Neural crest cell (in vitro differentiated cells): ENCODE measurements around the gene SIGMAR1. TPM values are rescaled to one million over a fixed set of nuclear protein-coding genes. Genes with fewer than 3 reads are reported as not detected.

Source experiments
- DNase-seq: peaks from one replicate; pipeline ENCODE4 v3.0.0; 2021; ENCODE audit warnings: low read depth, mixed read lengths, low spot score
- H3K27ac Mint-ChIP-seq: one replicate; pipeline ENCODE4 v1.8.0; 2021; ENCODE audit warnings: mild to moderate bottlenecking, mixed read lengths; ENCODE audit not compliant: unreplicated experiment
- H3K27me3 Mint-ChIP-seq: 2 replicates; pipeline ENCODE4 v1.8.0; 2021; ENCODE audit warnings: low read depth, mild to moderate bottlenecking, mixed read lengths
- H3K36me3 Mint-ChIP-seq: 2 replicates; pipeline ENCODE4 v1.8.0; 2021; ENCODE audit warnings: low read depth, mild to moderate bottlenecking, mixed read lengths
- H3K4me1 Mint-ChIP-seq: 2 replicates; pipeline ENCODE4 v1.8.0; 2021; ENCODE audit warnings: mixed read lengths
- H3K4me3 Mint-ChIP-seq: one replicate; pipeline ENCODE4 v1.8.0; 2021; ENCODE audit warnings: mild to moderate bottlenecking, mixed read lengths
- H3K9me3 Mint-ChIP-seq: 2 replicates; pipeline ENCODE4 v1.8.0; 2021; ENCODE audit warnings: mixed read lengths
- total RNA-seq: library from RNA; stranded (reverse); gene quantifications from 2 replicates; pipeline ENCODE4 v1.2.1, GENCODE V29; 2021
- TF ChIP-seq, protein P1 (sequence below): fragments of 200-600 bp; sonication (generic); conservative IDR thresholded peaks from 2 replicates; pipeline ENCODE4 v1.5.0; 2021; ENCODE audit warnings: antibody characterized with exemption, mild to moderate bottlenecking

Gene SIGMAR1
- total RNA-seq, 1 donor from 2014 or later = 107 TPM

DNA sequence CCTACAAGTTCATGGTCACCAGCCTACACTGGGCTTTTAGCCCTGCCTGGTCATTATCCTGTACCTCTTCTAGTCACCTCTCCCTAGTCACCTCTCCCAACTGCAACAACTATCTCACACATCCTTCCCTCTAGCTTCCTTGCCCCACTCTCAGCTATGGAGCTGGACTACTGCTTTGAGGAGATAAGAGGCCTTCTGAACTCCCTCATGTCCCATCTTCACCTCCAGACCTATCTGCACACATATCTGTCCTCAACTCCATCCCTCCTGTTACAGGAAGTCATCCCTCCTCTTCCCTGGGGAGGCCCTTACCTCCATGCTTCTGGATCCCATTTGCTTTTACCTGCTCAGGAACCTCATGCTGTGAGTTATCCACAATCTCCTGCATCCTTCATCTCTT is 31.4 kb downstream of the SIGMAR1 start:
- H3K4me1 Mint-ChIP-seq = peaks cover 15% of the 10 kb centered on the region
- TF ChIP-seq, protein P1, sequence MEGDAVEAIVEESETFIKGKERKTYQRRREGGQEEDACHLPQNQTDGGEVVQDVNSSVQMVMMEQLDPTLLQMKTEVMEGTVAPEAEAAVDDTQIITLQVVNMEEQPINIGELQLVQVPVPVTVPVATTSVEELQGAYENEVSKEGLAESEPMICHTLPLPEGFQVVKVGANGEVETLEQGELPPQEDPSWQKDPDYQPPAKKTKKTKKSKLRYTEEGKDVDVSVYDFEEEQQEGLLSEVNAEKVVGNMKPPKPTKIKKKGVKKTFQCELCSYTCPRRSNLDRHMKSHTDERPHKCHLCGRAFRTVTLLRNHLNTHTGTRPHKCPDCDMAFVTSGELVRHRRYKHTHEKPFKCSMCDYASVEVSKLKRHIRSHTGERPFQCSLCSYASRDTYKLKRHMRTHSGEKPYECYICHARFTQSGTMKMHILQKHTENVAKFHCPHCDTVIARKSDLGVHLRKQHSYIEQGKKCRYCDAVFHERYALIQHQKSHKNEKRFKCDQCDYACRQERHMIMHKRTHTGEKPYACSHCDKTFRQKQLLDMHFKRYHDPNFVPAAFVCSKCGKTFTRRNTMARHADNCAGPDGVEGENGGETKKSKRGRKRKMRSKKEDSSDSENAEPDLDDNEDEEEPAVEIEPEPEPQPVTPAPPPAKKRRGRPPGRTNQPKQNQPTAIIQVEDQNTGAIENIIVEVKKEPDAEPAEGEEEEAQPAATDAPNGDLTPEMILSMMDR = no peak

DNA sequence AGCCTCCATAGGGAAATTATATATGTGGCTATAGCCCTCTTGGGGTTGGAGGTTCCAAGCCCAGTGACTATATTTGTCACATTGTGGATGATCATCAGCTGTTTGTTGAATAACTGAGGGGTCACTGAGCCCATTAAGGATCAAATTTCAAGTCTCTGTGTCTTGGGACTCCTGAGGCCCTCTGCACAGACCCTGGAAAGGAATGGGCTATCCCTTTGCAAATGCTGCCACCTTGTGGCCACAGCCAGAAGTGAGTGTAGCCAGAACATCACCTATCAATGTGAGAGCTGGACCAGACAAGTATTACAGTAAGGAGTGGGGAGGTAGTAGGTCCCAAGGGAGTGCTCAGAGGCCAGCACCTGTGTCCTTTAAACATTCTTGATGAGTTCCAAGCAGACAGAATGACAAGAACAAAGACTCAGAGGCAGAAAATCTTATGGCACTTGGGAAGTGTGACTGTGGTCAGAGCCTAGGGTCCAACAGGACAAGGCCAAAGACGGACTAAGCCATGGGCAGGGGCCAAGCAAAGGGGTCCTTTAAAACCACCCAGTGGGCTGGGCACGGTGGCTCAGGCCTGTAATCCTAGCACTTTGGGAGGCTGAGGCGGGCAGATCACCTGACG is 33.9 kb downstream of the SIGMAR1 start:
- H3K9me3 Mint-ChIP-seq = no peaks in the 10 kb centered on the region
- no peak overlapping the region for H3K27ac Mint-ChIP-seq
- DNase-seq = peak; percentile 96
- H3K4me3 Mint-ChIP-seq = no peak overlapping the region
- peaks cover 6% of the 10 kb centered on the region for H3K4me1 Mint-ChIP-seq
- TF ChIP-seq, protein P1 = peak; percentile 97
- H3K27me3 Mint-ChIP-seq = peaks cover 9% of the 10 kb centered on the region
- H3K36me3 Mint-ChIP-seq = no peaks in the 10 kb centered on the region

More for the DNA sequence above, 31.4 kb downstream of the SIGMAR1 start:
- no peak for DNase-seq
- no peaks in the 10 kb centered on the region for H3K9me3 Mint-ChIP-seq
- no peaks in the 10 kb centered on the region for H3K36me3 Mint-ChIP-seq
- peaks cover 9% of the 10 kb centered on the region for H3K27me3 Mint-ChIP-seq
- no peak overlapping the region for H3K4me3 Mint-ChIP-seq
- no peak overlapping the region for H3K27ac Mint-ChIP-seq

DNA sequence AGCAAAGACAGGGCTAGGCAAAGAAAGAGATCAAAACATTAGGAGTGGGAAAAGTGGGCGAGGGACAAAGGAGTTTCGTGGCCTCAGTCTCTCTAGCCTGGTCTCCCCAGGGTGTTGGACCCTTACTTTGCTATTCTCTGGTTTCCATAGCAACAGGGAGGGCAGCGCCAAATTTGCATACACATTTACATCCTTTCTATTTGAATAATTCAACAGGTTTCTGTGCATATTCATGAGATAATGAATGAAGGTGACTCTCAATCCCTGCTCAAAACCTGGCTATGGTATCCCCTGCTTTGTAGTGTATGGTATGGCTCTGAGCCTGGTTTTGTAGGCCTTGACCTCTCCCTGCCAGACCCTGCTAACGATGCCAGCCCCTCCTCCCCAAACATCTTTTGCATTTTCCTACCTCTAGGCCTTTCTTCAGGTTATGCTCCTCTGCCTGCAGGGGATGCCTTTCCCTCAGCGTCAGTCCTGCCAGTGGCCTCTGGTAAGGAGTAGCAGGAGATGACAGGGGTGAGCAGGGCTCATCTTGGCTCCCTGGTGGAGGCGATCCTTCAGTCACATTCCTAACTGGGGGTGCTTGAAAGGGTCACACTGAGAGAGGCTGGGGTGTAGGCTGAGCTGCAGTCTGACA is 35.5 kb downstream of the SIGMAR1 start:
- no peak for DNase-seq
- Mint-ChIP-seq H3K36me3 (no peaks in the 10 kb centered on the region), H3K4me3 (no peak overlapping the region), H3K9me3 (no peaks in the 10 kb centered on the region), H3K4me1 (peaks cover 6% of the 10 kb centered on the region), H3K27ac (no peak overlapping the region), H3K27me3 (peaks cover 13% of the 10 kb centered on the region)
- TF ChIP-seq, protein P1 = no peak

DNA sequence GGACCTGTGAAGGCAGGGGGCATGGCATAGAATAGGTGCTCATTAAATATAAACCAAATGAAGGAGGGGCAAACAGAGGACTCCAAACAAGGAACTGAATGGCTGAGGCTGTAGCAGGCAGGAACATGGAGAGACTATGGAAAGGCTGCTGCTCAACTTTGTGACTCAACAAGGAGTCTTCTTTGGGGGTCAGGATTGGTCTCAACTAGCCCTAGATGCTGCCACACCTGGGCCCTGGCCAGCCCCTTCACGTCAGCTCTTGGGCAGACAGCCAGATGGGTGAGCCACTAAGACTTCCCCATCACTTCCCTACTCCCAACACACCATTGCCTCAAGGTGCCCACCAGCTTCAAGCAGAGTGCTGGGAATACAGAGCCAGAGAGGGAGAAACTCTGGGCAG is 36.7 kb downstream of the SIGMAR1 start:
- TF ChIP-seq, protein P1 = no peak
- Mint-ChIP-seq H3K9me3 (no peaks in the 10 kb centered on the region), H3K4me1 (peaks cover 6% of the 10 kb centered on the region), H3K27ac (no peak overlapping the region), H3K4me3 (no peak overlapping the region), H3K27me3 (peaks cover 13% of the 10 kb centered on the region), H3K36me3 (no peaks in the 10 kb centered on the region)
- no peak for DNase-seq

DNA sequence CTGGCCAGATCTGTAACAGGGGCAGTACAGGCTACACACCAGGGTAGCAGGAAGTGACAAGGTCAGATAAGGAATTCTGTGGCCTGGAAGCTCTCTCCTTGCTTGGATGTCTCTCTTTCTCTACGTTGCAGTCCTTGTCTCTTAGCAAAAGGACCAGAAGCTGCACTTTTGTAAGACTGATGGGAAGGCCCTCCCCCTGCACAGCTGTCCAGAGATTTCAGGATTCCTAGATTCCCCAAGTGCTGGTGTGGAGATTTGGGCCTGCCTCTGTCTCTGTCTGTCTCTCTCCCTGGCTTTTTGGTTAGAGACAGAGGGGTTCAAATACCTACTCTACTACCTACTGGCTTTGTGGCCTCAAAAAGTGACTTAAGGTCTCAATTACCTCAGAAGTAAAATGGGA is 38.0 kb downstream of the SIGMAR1 start:
- Mint-ChIP-seq H3K36me3 (no peaks in the 10 kb centered on the region), H3K9me3 (no peaks in the 10 kb centered on the region), H3K4me3 (no peak overlapping the region), H3K4me1 (peaks cover 6% of the 10 kb centered on the region), H3K27ac (no peak overlapping the region), H3K27me3 (peaks cover 5% of the 10 kb centered on the region)
- DNase-seq = no peak
- TF ChIP-seq, protein P1 = no peak
